RKO (cell line): Measurements from ENCODE around the gene PLA2G2D.
A peak's percentile ranks its signal among the peaks of the same experiment; 100 is the strongest.

Experiments used
- DNase-seq: peaks from one replicate; pipeline ENCODE4 v3.0.0-alpha.2; 2016; ENCODE audit warnings: low spot score

PLA2G2D gene

DNA sequence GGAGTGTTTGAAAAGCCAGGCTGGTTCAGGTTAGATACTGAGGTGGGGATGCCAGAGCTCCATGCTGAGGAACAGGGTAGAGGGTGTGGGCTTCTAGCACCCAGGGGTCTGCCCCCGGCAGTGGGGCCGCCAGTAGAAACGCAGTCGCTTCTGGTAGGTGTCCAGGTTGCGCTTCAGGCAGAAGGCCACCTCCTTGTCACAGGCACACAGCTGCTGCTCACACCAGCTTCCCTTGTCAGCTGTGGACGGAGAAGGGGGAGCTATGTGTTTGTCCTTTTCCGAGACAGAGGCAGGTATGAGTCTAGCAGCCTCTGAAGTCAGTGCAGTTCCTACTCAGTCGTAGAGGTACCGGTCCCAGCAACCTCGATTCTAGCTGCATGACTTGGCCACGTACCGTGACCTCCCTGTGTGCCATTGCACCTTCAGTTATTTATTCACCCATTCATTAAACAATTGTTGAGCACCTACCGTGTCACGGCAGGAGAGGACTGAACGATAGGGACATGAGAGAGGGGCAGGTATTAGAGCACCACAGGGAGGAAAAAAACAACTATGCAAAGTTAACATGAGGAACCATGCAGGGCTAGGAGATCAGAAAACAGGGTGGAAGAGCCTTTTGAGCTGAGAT is 5.2 kb downstream of the PLA2G2D start:
- DNase-seq: no peak

DNA sequence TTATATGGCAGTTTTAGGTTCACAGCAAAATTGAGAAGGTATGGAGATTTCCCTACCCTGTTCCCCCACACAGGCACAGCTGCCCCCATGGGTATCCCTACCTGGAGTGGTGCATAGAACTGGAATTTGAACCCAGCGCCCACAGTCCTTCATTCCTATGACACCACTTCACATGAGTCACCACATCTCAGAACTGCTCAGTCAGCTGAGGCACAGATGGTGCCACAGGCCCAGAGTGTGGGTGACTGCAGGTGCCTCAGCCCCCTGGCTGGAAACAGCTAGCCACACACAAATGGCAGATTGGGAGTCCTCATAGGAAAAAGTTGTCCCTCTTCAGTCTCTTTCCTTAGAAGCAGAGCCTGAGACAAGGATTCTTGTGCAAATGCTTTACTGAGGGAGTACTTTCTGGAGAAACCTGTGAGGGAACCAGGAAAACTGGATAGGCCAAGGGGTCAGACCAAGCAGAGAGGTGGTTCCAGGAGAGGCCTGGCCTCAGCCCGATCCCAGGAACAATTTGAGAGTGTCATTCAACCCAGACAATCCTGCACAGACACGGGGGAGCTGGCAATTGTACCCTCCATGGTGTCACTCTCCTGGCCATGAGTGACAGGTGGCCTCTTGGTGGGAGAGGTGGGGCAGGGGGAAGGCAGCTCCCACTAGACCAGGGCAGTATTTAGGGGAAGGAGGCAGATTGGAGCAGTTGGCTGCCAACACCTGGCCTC is 6.9 kb downstream of the PLA2G2D start:
- peak; percentile 19 for DNase-seq

DNA sequence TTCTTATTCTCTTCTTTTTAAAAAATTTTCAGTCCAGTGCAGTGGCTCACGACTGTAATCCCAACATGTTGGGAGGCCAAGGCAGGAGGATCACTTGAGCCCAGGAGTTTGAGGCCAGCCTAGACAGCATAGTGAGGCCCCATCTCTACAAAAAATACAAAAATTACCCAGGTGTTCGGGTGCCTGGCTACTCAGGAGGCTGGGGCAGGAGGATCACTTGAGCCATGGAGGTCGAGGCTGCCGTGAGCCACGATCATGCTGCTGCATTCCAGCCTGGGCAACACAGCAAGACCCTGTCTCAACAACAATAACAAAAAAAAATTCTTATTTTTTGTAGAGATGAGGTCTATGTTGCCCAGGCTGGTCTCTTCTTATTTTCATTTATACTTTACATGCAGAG is 7.9 kb downstream of the PLA2G2D start:
- DNase-seq: no peak

DNA sequence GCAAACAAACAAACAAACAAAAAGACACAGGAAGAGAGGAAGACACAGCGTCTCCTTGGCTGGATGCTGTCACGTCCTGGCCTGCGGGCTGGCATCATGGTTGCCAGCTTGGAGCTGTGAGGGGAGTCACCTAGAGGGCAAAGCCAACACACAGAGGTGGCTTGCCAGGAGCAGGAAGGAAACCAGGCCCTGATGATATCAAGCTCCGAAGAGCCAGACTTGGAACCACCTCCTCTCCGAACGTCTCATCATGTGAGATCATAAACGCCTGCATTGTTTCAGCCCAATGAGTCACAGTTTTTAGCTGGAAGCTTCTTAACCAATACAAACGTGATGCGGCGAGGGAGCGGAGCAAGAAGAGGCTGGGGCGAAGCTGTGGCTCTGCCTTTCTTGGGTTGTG is 8.7 kb downstream of the PLA2G2D start:
- DNase-seq: peak; percentile 73

DNA sequence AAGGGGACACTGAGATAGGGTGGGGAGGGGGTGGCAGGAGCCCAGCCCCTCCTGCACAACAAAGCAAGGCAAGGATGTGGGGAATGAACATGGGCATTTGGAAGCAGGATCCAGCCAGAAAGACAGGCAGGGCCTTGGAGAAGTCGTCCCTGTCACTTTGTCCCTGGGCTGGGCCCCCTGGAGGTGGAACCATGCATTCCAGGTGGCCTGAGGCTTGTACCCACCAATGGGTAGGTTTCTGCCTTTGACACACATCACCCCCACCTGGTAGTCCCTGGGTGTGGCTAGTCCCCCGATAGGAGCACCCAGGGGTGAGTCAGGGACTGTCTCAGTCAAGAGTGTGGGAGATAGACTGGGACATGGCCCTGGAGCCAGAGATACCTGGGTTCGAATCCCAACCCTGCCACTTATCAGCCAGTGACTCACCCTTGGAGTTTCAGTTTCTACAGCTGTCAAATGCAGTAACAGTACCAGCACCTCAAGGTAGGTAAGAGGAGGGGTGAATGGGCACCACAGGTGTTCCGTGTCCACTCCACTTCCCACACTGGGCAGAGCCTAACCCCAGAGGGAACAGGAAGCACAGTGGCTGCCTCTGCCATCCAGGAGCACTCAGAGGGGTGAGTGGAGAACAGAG is 10.0 kb downstream of the PLA2G2D start:
- no peak for DNase-seq

DNA sequence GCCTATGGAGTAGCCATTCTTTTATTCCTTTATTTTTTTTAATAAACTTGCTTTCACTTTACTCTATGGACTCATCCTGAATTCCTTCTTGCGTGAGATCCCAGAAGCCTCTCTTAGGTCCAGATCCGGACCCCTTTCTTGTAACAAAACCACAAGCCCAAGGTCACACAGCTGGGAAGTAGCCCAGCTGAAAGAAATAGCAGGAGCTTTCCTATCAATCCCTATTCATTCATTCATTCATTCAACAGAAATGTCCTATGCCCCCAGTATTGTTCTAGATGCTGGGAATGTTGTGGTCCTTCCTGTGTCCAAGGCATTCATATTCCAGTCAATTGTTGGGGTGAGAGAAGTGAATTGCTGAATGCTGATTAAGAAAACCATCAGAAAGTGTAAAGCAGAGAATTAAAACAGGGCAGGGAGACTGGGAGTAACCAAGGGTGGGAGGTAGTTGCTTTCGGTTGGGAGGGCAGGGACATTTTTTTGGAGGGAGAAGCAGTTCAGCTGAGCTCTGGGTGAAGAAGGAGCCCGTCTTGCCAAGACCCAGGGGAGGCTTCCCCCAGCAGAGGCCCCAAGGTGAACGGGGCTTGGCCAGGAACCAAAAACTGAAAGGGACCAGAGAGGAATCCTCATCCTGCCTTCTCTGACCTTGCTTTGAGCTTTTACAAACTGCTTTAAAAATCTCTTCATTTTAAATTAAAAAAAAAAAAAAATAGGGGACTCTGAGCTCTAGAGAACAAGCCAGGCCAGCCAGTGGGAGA is 10.8 kb downstream of the PLA2G2D start:
- DNase-seq: no peak

DNA sequence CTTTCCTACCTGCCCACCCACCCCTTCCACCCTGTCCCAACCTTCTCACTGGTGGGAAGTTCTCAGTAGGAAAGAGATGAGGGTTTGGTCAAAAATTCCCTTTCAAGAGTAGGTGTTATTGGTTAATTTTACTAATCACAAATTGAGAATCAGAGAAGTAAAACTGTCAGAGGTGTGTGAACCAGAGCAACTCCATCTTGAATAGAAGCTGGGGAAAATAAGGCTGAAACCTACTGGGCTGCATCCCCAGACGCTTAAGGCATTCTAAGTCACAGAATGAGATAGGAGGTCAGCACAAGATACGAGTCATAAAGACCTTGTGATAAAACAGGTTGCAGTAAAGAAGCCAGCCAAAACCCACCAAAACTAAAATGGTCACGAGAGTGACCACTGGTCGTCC is 11.5 kb downstream of the PLA2G2D start:
- DNase-seq: no peak

DNA sequence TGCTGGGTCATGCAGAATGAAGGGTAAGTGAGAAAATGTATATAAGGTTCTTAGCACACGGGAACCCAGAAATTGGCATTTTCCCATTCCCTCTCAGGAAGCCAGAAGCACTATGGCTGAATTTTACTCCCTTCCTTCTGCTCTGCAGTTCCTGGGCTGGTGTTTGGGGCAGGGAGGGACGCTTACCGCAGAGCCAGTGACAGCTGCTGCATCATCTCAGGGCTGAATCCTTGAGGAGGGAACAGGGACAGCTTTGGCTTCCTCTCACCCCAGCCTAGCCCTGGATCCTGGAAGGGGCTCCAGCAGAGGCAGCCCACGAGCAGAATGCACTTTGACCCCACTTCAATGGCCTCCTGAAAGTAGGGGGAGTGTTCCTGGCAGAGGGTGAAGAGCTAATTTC is 12.0 kb downstream of the PLA2G2D start:
- no peak for DNase-seq

DNA sequence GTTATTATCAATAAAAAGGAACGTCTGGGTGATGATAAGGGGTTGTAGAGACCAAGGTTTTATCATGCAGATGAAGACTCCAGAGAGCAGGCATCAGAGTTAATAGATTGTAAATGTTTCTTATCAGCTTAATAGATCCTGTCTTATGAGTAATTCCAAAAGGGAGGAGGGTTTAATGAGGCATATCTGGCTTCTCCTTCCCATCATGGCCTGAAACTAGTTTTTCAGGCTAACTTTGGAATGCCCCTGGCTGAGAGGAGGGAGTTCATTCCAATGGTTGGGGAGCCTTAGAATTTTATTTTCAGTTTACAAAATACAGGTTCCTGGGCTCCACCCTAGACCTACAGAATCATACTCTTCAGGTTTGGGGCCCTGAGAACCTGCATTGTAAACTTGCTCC is 13.5 kb downstream of the PLA2G2D start:
- DNase-seq: no peak

DNA sequence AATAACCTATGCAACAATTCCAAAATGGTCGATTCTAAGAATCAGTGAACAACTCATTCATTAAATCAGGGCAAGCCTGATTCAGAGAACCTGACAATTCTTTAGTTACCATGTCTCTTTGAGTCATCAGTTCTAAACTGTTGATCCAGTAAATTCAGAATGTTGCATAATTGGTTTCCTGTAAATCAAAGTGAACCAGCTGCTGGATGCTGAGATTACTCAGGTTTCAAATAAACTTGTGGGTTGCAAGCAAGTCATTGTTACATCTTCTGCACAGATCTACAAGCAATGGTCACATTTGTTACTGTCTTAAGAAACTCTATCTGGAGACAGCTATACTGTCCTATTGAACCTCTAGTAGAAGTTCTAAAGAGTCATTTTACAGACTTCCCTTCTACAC is 16.5 kb downstream of the PLA2G2D start:
- DNase-seq: peak; percentile 9

DNA sequence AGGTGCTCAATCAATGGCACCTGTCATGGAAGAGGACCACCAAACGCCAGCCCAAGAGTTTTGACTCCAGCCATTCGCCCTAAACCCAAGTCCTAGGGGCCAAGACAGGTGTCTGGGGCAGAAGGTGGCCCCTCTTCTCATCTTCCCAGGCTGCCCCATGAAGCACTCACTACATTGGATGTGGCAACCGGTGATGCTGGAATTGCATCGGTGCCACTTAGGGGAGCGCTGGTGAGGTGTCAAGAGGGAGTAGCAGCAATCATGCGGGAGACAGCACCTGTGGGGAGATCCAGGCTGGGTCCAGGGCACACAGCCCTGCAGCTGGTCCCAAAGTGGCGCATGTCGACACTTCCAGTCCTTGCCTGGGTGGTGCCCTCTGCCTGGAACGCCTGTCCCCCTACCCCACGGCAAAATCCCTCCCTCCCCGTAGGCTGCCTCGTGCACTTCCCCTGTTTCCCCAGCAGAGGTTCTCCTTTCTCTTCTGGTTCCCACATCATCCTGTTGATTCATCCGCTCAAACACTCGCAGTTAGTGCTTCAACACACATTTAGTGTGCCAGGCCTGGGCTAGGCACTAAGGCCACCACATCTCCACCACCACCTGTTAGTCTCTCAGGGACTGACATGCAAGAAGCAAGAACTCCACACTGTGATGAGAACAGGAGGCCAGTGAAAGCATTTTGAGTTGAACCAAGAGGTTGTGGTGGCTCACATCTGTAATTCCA is 18.5 kb downstream of the PLA2G2D start:
- peak; percentile 66 for DNase-seq

DNA sequence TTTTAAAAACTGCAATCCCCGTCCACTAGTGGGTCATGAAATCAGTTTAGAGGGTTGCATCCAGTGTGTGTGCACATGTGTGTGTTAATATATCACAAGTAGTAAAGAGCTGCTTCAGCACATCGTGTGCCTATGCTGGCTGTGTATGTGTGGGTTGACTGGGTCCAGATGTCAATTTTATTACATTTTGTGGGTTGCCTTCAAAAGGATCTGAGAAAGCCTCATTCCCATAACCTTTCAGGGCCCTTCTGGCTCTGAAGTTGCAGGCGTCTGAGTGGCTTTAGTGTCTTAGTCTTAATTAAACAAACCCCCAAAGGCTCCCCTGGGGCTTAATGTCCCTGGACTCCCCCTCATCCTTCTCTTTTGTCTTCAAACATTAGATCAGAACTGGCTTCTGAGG is 19.8 kb downstream of the PLA2G2D start:
- no peak for DNase-seq

DNA sequence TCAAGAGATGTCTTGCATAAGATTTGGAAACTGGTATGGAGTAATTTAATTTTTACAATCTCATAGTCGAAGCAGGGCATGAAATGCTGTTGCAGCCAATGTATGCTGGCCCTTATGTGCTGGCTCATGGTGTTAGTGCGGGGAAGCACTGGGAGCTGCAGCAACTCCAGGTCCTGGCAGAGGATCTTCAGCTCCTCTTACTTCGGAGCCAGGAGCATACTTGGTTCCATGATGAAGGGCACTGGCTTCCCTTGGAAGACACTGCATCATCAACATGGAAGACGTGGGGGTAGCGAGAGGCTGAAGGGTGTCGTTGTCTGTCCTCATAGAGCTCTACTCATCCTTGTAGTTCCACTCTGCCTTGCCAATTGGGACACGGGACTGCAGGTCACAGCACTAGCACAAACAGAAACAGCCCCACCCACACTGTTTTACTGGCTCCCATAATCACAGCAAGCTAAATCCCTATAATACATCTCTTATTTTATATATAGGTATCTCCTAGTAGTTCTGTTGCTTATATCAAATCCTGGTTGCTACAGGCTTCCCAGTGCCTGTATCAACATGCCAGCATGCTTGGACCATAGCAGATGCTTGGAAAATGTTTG is 22.4 kb downstream of the PLA2G2D start:
- DNase-seq: no peak

DNA sequence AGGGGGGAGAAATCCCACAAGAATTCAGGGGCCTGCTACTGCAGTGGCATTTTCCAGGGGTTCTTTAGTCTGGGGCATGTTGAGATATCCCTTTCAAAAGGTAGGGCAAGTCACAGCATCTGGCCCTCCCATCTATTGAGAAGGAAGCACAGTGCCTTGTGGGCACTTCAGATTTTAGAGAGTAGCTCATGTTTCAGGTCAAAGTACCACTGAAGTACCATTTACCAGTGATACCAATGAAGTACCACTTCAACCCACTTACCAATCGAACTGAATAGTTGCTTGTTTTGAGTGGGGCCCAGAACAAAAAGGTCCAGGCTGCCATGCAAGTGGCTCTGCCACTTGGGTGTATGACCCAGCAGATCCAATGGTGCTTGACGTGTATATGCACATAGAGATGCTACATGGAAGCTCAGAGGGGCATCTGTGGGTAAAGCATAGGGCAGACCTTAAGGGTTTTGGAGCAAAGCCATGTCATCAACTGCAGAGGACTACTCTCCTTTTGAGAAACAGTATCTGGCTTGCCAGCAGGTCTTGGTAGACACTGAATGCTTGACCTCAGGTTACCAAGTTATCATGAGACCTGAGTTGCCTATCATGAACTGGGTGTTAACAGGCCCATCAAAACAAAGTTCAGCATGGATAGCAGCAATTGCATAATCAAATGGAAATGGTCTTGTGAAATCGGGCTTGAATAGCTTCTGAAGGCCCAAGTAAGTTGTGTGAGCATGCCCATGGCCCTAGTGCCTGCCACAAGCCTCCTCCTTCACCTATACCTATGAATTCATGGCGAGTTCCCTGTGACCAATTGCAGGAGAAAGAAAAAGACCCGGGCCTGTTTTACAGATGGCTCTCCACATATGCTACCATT is 23.5 kb downstream of the PLA2G2D start:
- no peak for DNase-seq

DNA sequence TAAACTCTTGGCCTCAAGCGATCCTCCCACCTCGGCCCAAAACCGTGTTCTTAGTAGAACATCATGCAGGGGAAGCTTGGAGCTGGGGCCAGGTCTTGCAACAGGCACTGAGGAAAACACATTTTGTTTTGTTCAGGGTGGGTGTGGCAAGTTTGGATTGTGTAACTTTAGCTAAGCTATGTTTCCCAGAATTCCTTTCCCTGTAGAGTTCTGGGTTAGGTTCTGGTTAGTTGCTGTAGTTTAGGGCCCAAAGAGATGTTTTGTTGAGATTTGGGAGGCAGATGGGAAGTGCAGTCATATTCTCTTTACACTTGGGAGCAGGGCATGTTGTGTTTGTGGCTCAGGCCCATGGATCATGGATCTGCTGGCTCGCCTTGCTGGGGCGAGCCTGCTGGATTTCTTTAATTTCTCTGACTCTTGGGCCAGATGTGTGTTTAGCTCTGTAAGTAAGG is 25.4 kb downstream of the PLA2G2D start:
- no peak for DNase-seq

DNA sequence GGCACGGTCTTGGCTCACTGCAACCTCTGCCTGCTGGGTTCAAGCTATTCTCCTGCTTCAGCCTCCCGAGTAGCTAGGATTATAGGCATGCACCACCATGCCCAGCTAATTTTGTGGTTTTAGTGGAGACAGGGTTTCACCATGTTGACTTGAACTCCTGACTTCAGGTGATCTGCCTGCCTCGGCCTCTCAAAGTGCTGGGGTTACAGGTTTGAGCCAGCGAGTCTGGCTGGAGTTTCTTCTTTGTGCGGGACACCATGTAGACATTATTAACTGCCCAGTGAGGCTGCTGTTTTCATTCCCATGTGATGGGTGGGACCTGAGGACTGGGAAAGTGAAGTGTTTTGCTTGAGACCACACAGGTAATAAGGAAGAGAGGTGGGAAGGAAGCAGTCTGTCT is 26.0 kb downstream of the PLA2G2D start:
- no peak for DNase-seq

DNA sequence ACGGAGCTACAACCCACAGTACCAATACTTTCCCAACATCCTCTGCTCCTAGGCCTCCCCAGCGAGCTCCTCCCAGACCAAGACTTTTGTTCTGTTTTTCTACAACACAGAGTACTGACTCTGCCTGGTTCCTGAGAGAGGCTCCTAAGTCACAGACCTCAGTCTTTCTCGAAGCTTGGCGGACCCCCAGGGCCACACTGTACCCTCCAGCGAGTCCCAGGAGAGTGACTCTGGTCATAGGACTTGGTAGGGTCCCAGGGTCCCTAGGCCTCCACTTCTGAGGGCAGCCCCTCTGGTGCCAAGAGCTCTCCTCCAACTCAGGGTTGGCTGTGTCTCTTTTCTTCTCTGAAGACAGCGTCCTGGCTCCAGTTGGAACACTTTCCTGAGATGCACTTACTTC is 28.7 kb downstream of the PLA2G2D start:
- no peak for DNase-seq

DNA sequence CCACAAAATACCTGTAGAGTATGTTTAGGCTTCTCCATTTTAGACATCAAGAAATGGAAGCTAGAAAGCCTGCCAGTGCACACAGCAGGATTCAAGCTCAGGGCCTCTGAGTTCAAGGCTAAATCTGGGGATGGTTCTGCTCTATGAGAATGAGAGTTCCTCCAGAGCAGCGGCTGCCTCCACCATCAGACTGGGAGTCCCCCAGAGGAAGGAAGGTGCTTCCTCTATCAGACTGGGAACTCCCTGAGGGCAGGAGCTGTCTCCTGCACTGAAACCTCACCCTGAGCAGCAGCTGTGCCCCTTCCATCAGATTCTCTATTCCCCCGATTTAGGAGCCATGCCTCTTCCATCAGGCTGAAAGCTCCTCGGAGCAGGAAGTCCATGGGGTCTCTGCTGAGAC is 29.2 kb downstream of the PLA2G2D start:
- no peak for DNase-seq

DNA sequence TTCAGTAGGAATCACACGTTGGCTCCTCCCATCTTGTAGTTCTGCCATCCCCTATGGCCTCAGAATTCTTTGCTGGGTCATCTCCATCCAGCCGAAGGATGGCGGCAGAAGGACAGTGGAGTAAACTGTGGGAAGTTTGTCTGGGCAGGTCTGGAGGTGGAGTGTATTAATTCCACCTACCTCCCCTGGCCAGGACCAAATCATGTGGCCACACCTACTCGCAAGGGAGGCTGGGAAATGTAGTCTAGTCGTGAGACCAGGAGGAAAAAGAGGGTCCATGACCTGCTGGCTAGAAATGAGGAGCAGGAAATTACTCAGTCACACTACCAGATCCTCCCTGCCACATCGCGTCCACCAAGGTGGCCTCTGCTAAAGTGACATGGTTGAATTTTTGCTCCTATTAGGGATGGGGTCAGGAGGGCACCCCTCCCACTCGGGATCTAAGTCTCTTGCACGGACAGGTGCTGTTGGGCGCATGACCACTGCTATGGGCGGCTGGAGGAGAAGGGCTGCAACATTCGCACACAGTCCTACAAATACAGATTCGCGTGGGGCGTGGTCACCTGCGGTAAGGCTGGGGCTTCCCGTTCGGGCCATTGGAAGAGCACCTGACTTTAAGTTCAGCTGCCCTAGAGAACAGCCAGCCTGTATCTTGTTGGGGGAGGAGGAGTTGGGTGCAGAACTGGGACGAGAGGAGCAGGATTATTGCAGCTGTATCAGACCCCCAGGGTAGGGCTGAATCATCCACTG is 29.8 kb downstream of the PLA2G2D start:
- DNase-seq: no peak

DNA sequence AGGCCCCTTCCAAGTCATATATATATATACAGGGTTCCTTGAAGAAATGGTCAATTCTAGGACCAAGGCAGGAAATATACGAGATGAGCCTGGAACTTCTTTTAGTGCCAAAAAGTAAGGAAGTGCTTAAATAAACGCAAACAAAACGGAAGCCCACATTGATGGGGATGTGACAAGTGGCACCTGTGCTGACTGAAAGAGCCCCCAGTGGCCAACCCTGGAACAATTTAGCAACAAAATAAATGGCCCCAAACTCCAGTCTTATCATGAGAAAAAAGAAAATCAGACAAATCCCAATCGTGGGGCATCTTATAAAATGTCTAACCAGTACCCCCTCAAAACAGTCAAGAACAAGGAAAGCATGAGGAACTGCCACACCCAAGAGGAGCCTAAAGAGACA is 31.7 kb downstream of the PLA2G2D start:
- DNase-seq: no peak
